GM18867 (cell line): ENCODE data around the gene TAB2.

ENCODE experiments used
- ATAC-seq: cut with Tn5 transposase; IDR thresholded peaks from one replicate; pipeline ENCODE4 v1.9.1; 2021; ENCODE audit warnings: mild to moderate bottlenecking, moderate library complexity; ENCODE audit not compliant: unreplicated experiment

TAB2 gene

GRCh38 chr6:149365197-149365596, 47.7 kb downstream of the TAB2 start:
- ATAC-seq, result no peak

GRCh38 chr6:149366267-149366921, 48.9 kb downstream of the TAB2 start:
- no peak for ATAC-seq

GRCh38 chr6:149368065-149368464, 50.6 kb downstream of the TAB2 start:
- ATAC-seq, result peak; percentile 84

- no peak for ATAC-seq
Observed at GRCh38 chr6:149371154-149371553, 53.6 kb downstream of the TAB2 start.

- ATAC-seq, result no peak
Observed at GRCh38 chr6:149372062-149372461, 54.5 kb downstream of the TAB2 start.

- no peak for ATAC-seq
Observed at GRCh38 chr6:149373511-149373910, 56.0 kb downstream of the TAB2 start.

GRCh38 chr6:149379977-149380376, 62.5 kb downstream of the TAB2 start:
- ATAC-seq, result no peak

GRCh38 chr6:149380523-149380922, 63.0 kb downstream of the TAB2 start:
- no peak for ATAC-seq

- ATAC-seq, result no peak
Observed at GRCh38 chr6:149383371-149383770, 65.9 kb downstream of the TAB2 start.

- ATAC-seq, result no peak
Observed at GRCh38 chr6:149384464-149384863, 67.0 kb downstream of the TAB2 start.

- no peak for ATAC-seq
Observed at GRCh38 chr6:149385998-149386646, 68.6 kb downstream of the TAB2 start.

GRCh38 chr6:149387779-149388512, 70.4 kb downstream of the TAB2 start:
- ATAC-seq, result no peak

- no peak for ATAC-seq
Observed at GRCh38 chr6:149389509-149390297, 72.2 kb downstream of the TAB2 start.

GRCh38 chr6:149392093-149392492, 74.6 kb downstream of the TAB2 start:
- no peak for ATAC-seq

- ATAC-seq, result no peak
Observed at GRCh38 chr6:149392535-149392934, 75.0 kb downstream of the TAB2 start.

- ATAC-seq, result no peak
Observed at GRCh38 chr6:149393002-149393679, 75.6 kb downstream of the TAB2 start.

GRCh38 chr6:149395185-149395584, 77.7 kb downstream of the TAB2 start:
- ATAC-seq, result no peak

GRCh38 chr6:149397384-149397783, 79.9 kb downstream of the TAB2 start:
- ATAC-seq, result no peak

GRCh38 chr6:149400050-149400449, 82.5 kb downstream of the TAB2 start, which contains the start of gene SUMO4:
Gene SUMO4, plus strand, starts transcription at chr6:149400262. Its CDS starts 130 bp downstream, at chr6:149400392.
- no peak for ATAC-seq

GRCh38 chr6:149403534-149403933, 86.0 kb downstream of the TAB2 start:
- ATAC-seq, result no peak
